CD14-positive monocyte (primary cell): Measurements from ENCODE around the gene APP. TPM values are rescaled to one million over a fixed set of nuclear protein-coding genes. Genes with fewer than 3 reads are reported as not detected.

Source experiments
- DNase-seq, 3 donors: peaks; one replicate each; pipeline ENCODE4 v3.0.0-alpha.2; 2011 to 2022
- H2AFZ ChIP-seq: 2 replicates; pipeline ENCODE4 v1.6.0; 2012; ENCODE audit warnings: mild to moderate bottlenecking, low read depth, low read length, inconsistent platforms; ENCODE audit not compliant: insufficient read depth, poor library complexity, severe bottlenecking
- H3K27ac ChIP-seq, 2 donors: 1 replicate in 1 of 2; 2 replicates in 1 of 2; pipeline ENCODE4 v1.5.1; 2012 to 2013; ENCODE audit warnings: low read length in 2 of 2, control low read depth in 1 of 2, inconsistent platforms in 1 of 2, low read depth in 1 of 2, mild to moderate bottlenecking in 1 of 2
- H3K27me3 ChIP-seq, 2 donors: one replicate each; pipeline versions ENCODE4 v1.6.0 to v1.6.1; 2011 to 2013; ENCODE audit warnings: low read length in 2 of 2; ENCODE audit not compliant: control insufficient read depth in 2 of 2, insufficient read depth in 2 of 2
- H3K36me3 ChIP-seq, 2 donors: replicated peaks in 1 of 2; 1 replicate in 1 of 2; 2 replicates in 1 of 2; pipeline versions ENCODE4 v1.5.1 to v1.6.1; 2012 to 2013; ENCODE audit warnings: low read length in 2 of 2, control low read depth in 1 of 2, inconsistent platforms in 1 of 2, mild to moderate bottlenecking in 1 of 2; ENCODE audit not compliant: insufficient read depth in 2 of 2, control insufficient read depth in 1 of 2
- H3K4me1 ChIP-seq, 2 donors: 1 replicate in 1 of 2; 2 replicates in 1 of 2; pipeline versions ENCODE4 v1.5.1 to v1.6.1; 2012 to 2013; ENCODE audit warnings: low read length in 2 of 2, control low read depth in 1 of 2, inconsistent platforms in 1 of 2, mild to moderate bottlenecking in 1 of 2, moderate library complexity in 1 of 2; ENCODE audit not compliant: insufficient read depth in 2 of 2, control insufficient read depth in 1 of 2
- H3K4me2 ChIP-seq: replicated peaks from 2 replicates; pipeline ENCODE3; 2012; ENCODE audit warnings: low read length, moderate library complexity, mild to moderate bottlenecking; ENCODE audit not compliant: poor library complexity, severe bottlenecking; ENCODE audit errors: extremely low read depth
- H3K4me3 ChIP-seq, 3 experiments: fragments of 200-600 bp in 1 of 3; sonication (generic) in 1 of 3; replicated peaks in 1 of 3; 1 replicate in 2 of 3; 2 replicates in 1 of 3; pipeline ENCODE4 v1.5.1; 2011 to 2013; ENCODE audit warnings: low read length in 3 of 3, mild to moderate bottlenecking in 3 of 3, control low read depth in 2 of 3, low read depth in 2 of 3, inconsistent platforms in 1 of 3, moderate library complexity in 1 of 3
- H3K79me2 ChIP-seq: 2 replicates; pipeline ENCODE4 v1.6.0; 2012; ENCODE audit warnings: mild to moderate bottlenecking, control low read depth, inconsistent platforms, low read length, moderate library complexity; ENCODE audit not compliant: insufficient read depth
- H3K9ac ChIP-seq: 2 replicates; pipeline ENCODE4 v1.6.0; 2017; ENCODE audit warnings: low read length, mild to moderate bottlenecking; ENCODE audit not compliant: insufficient read depth, poor library complexity, severe bottlenecking
- H3K9me3 ChIP-seq, 2 donors: replicated peaks in 1 of 2; 1 replicate in 1 of 2; 2 replicates in 1 of 2; pipeline versions ENCODE4 v1.5.1 to v1.6.1; 2012 to 2013; ENCODE audit warnings: low read length in 2 of 2, control low read depth in 1 of 2; ENCODE audit not compliant: control insufficient read depth in 1 of 2, insufficient read depth in 1 of 2
- H4K20me1 ChIP-seq: 2 replicates; pipeline ENCODE4 v1.6.0; 2012; ENCODE audit warnings: mild to moderate bottlenecking, low read length, control low read depth, moderate library complexity; ENCODE audit not compliant: insufficient read depth
- H3K27ac Mint-ChIP-seq, 7 donors: one replicate each; pipeline ENCODE4 v1.8.0; 2020; ENCODE audit warnings: mild to moderate bottlenecking in 7 of 7, mixed read lengths in 7 of 7, moderate library complexity in 6 of 7, inconsistent platforms in 2 of 7
- H3K27me3 Mint-ChIP-seq, 3 donors: one replicate each; pipeline ENCODE4 v1.8.0; 2021 to 2022; ENCODE audit warnings: low read depth in 3 of 3, mild to moderate bottlenecking in 3 of 3, mixed read lengths in 3 of 3, moderate library complexity in 3 of 3, inconsistent platforms in 1 of 3
- H3K36me3 Mint-ChIP-seq, 2 donors: one replicate each; pipeline ENCODE4 v1.8.0; 2020; ENCODE audit warnings: mixed read lengths in 2 of 2, inconsistent platforms in 1 of 2, mild to moderate bottlenecking in 1 of 2
- H3K4me1 Mint-ChIP-seq: one replicate; pipeline ENCODE4 v1.8.0; 2020; ENCODE audit warnings: mild to moderate bottlenecking, mixed read lengths
- H3K4me3 Mint-ChIP-seq, 2 donors: one replicate each; pipeline ENCODE4 v1.8.0; 2020; ENCODE audit warnings: mild to moderate bottlenecking in 2 of 2, mixed read lengths in 2 of 2, moderate library complexity in 1 of 2
- H3K9me3 Mint-ChIP-seq, 7 donors: one replicate each; pipeline ENCODE4 v1.8.0; 2020 to 2022; ENCODE audit warnings: mixed read lengths in 7 of 7, mild to moderate bottlenecking in 6 of 7, moderate library complexity in 6 of 7, inconsistent platforms in 2 of 7
- whole genome bisulfite sequencing: methylation state at CpG from one replicate; pipeline ENCODE4 v1.1.5; 2013; ENCODE audit warnings: missing lambda C conversion rate; ENCODE audit not compliant: insufficient coverage; 5-methylcytosine and 5-hydroxymethylcytosine counted together
- intact Hi-C, 2 donors: fragments of 100-400 bp; cut with micrococcal nuclease; formaldehyde crosslinking; loops; one replicate each; pipeline versions ENCODE4 v1.15.0 to v1.15.1; 2023
- polyA plus RNA-seq, 3 donors: library from polyadenylated mRNA; depleted of rRNA in 1 of 3; unstranded in 2 of 3; stranded (reverse) in 1 of 3; fragments of 300-500 nt in 2 of 3; fragments of >200 nt in 1 of 3; fragmentation: Illumina TruSeq in 2 of 3; gene quantifications; 1 replicate in 2 of 3; 2 replicates in 1 of 3; pipeline ENCODE4 v1.2.3, GENCODE V29; 2012 to 2021
- TF ChIP-seq, protein P1 (sequence below): fragments of 200-600 bp; IDR thresholded peaks from one replicate; pipeline ENCODE4 v1.8.0; 2022; ENCODE audit warnings: antibody characterized with exemption, mild to moderate bottlenecking

The APP gene
- polyA plus RNA-seq, 3 donors = 28.0 to 118 (median 35.1) TPM

GRCh38 chr21:25994758-25995163 is 175.8 kb downstream of the APP start:
- H3K4me3 ChIP-seq = no peak overlapping the region
- H3K4me1 ChIP-seq = no peaks in the 10 kb centered on the region
- DNase-seq = no peak
- H3K4me1 Mint-ChIP-seq = peaks cover 3% of the 10 kb centered on the region
- H3K27me3 ChIP-seq = no peaks in the 10 kb centered on the region
- peaks cover 18 to 71% of the 10 kb centered on the region in 2 donors for H3K36me3 ChIP-seq
- H3K9me3 Mint-ChIP-seq = no peaks in the 10 kb centered on the region
- no peaks in the 10 kb centered on the region for H3K79me2 ChIP-seq
- no peak overlapping the region for H3K4me2 ChIP-seq
- no peak overlapping the region for H3K4me3 Mint-ChIP-seq
- no peaks in the 10 kb centered on the region for H4K20me1 ChIP-seq
- H3K27ac ChIP-seq = no peak overlapping the region
- H2AFZ ChIP-seq = no peak overlapping the region
- no CpG with 5 or more reads among the region's 1 CpG for WGBS
- H3K36me3 Mint-ChIP-seq = peaks cover 38 to 44% of the 10 kb centered on the region in 2 donors
- no peaks in the 10 kb centered on the region for H3K27me3 Mint-ChIP-seq
- intact Hi-C loops = no loop called here
- TF ChIP-seq, protein P1, sequence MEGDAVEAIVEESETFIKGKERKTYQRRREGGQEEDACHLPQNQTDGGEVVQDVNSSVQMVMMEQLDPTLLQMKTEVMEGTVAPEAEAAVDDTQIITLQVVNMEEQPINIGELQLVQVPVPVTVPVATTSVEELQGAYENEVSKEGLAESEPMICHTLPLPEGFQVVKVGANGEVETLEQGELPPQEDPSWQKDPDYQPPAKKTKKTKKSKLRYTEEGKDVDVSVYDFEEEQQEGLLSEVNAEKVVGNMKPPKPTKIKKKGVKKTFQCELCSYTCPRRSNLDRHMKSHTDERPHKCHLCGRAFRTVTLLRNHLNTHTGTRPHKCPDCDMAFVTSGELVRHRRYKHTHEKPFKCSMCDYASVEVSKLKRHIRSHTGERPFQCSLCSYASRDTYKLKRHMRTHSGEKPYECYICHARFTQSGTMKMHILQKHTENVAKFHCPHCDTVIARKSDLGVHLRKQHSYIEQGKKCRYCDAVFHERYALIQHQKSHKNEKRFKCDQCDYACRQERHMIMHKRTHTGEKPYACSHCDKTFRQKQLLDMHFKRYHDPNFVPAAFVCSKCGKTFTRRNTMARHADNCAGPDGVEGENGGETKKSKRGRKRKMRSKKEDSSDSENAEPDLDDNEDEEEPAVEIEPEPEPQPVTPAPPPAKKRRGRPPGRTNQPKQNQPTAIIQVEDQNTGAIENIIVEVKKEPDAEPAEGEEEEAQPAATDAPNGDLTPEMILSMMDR = no peak
- no peak overlapping the region for H3K27ac Mint-ChIP-seq
- no peak overlapping the region for H3K9ac ChIP-seq
- H3K9me3 ChIP-seq = no peaks in the 10 kb centered on the region

DNA sequence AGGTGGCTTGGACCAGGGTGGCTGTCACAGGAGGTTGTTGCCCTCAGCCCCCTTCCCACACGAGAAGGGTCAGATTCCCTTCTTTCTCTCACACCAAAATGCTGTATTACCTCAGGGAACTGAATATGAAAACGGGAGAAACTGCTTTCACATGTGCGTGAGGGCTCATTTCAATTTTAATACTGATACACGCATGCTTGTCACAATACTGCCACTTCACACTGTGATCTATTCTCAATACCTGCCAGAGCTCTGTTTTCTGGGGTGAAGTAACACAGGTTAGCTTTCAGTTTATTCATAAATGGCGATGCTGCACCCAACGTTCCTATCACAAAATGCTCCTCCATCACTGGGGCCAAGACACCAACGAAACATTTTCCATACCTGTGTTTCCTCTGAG is 181.8 kb downstream of the APP start:
- TF ChIP-seq, protein P1 = no peak
- Histone ChIP-seq H2AFZ (no peak overlapping the region), H4K20me1 (no peaks in the 10 kb centered on the region), H3K4me3 (no peak overlapping the region), H3K9me3 (no peaks in the 10 kb centered on the region), H3K27me3 (no peaks in the 10 kb centered on the region), H3K36me3 (peaks cover 0 to 42% of the 10 kb centered on the region in 2 donors), H3K9ac (no peak overlapping the region), H3K79me2 (no peaks in the 10 kb centered on the region), H3K27ac (no peak overlapping the region), H3K4me1 (no peaks in the 10 kb centered on the region), H3K4me2 (no peak overlapping the region)
- WGBS = 80% methylated on average over 1 of the region's 7 CpGs
- no peak for DNase-seq
- H3K9me3 Mint-ChIP-seq = no peaks in the 10 kb centered on the region
- H3K36me3 Mint-ChIP-seq = peaks cover 27 to 37% of the 10 kb centered on the region in 2 donors
- H3K27ac Mint-ChIP-seq = peak overlapping the region in 2 of 7 donors; percentile 50 to 54
- H3K4me3 Mint-ChIP-seq = no peak overlapping the region
- intact Hi-C loops = no loop called here
- H3K4me1 Mint-ChIP-seq = peaks cover under 1% of the 10 kb centered on the region
- H3K27me3 Mint-ChIP-seq = no peaks in the 10 kb centered on the region
